GM23338 (cell line): ENCODE measurements around the gene APOBEC3B.

Source experiments
- CREB1 ChIP-seq: fragments of 250-450 bp; sonication (Bioruptor Pico); IDR thresholded peaks from 2 replicates; pipeline ENCODE4 v1.5.0; 2020; ENCODE audit warnings: low read depth, mild to moderate bottlenecking, moderate library complexity
- ETS1 ChIP-seq: IDR thresholded peaks from 2 replicates; pipeline ENCODE4 v1.6.1; 2016; ENCODE audit warnings: antibody characterized with exemption
- EZH2 ChIP-seq: fragments of 200-600 bp; sonication (generic); IDR thresholded peaks from one replicate; pipeline ENCODE4 v1.8.0; 2017; ENCODE audit warnings: antibody characterized with exemption, mild to moderate bottlenecking, low read depth; ENCODE audit not compliant: unreplicated experiment
- EZH2phosphoT487 ChIP-seq: fragments of 200-600 bp; sonication (generic); IDR thresholded peaks from one replicate; pipeline ENCODE4 v1.8.1; 2018; ENCODE audit warnings: antibody characterized with exemption; ENCODE audit not compliant: unreplicated experiment
- JUNB ChIP-seq: IDR thresholded peaks from one replicate; pipeline ENCODE4 v1.6.1; 2016; ENCODE audit warnings: antibody characterized with exemption; ENCODE audit not compliant: unreplicated experiment
- NANOG ChIP-seq: IDR thresholded peaks from 2 replicates; pipeline ENCODE4 v1.6.1; 2016; ENCODE audit warnings: antibody characterized with exemption, borderline replicate concordance
- POLR2AphosphoS5 ChIP-seq: IDR thresholded peaks from 2 replicates; pipeline ENCODE4 v1.6.1; 2016; ENCODE audit warnings: antibody characterized with exemption, low read depth
- STAT1 ChIP-seq: IDR thresholded peaks from one replicate; pipeline ENCODE4 v1.6.1; 2016; ENCODE audit warnings: antibody characterized with exemption; ENCODE audit not compliant: unreplicated experiment
- ZNF114 ChIP-seq: fragments of 250-450 bp; sonication (Bioruptor Pico); IDR thresholded peaks from 2 replicates; pipeline ENCODE4 v1.5.0; 2020; ENCODE audit warnings: mild to moderate bottlenecking, moderate library complexity
- ZNF331 ChIP-seq: fragments of 250-450 bp; sonication (Bioruptor Pico); IDR thresholded peaks from 2 replicates; pipeline ENCODE4 v1.5.0; 2020; ENCODE audit warnings: low read depth, mild to moderate bottlenecking, moderate library complexity
- TF ChIP-seq, protein P1 (sequence below): IDR thresholded peaks from one replicate; pipeline ENCODE4 v1.6.1; 2018; ENCODE audit warnings: antibody characterized with exemption; ENCODE audit not compliant: unreplicated experiment
- TF ChIP-seq, protein P2 (sequence below), 2 experiments: fragments of 200-600 bp in 1 of 2; sonication (generic) in 1 of 2; conservative IDR thresholded peaks; 2 replicates each; pipeline versions ENCODE4 v1.5.1 to v1.6.1; 2016 to 2017; ENCODE audit warnings: antibody characterized with exemption in 2 of 2, low read depth in 2 of 2, mild to moderate bottlenecking in 2 of 2, moderate library complexity in 1 of 2
- TF ChIP-seq, protein P3 (sequence below): fragments of 250-450 bp; sonication (Bioruptor Pico); IDR thresholded peaks from 2 replicates; pipeline ENCODE4 v1.5.0; 2020; ENCODE audit warnings: mild to moderate bottlenecking, moderate library complexity

- TF ChIP-seq CREB1 (CRISPR knock-in tag) (no peak), POLR2AphosphoS5 (no peak), EZH2 (no peak), ZNF114 (CRISPR knock-in tag) (no peak), EZH2phosphoT487 (no peak), ETS1 (no peak), STAT1 (no peak), JUNB (no peak), NANOG (no peak), ZNF331 (no peak)
- TF ChIP-seq, protein P1, sequence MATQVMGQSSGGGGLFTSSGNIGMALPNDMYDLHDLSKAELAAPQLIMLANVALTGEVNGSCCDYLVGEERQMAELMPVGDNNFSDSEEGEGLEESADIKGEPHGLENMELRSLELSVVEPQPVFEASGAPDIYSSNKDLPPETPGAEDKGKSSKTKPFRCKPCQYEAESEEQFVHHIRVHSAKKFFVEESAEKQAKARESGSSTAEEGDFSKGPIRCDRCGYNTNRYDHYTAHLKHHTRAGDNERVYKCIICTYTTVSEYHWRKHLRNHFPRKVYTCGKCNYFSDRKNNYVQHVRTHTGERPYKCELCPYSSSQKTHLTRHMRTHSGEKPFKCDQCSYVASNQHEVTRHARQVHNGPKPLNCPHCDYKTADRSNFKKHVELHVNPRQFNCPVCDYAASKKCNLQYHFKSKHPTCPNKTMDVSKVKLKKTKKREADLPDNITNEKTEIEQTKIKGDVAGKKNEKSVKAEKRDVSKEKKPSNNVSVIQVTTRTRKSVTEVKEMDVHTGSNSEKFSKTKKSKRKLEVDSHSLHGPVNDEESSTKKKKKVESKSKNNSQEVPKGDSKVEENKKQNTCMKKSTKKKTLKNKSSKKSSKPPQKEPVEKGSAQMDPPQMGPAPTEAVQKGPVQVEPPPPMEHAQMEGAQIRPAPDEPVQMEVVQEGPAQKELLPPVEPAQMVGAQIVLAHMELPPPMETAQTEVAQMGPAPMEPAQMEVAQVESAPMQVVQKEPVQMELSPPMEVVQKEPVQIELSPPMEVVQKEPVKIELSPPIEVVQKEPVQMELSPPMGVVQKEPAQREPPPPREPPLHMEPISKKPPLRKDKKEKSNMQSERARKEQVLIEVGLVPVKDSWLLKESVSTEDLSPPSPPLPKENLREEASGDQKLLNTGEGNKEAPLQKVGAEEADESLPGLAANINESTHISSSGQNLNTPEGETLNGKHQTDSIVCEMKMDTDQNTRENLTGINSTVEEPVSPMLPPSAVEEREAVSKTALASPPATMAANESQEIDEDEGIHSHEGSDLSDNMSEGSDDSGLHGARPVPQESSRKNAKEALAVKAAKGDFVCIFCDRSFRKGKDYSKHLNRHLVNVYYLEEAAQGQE: no peak
- TF ChIP-seq, protein P2, sequence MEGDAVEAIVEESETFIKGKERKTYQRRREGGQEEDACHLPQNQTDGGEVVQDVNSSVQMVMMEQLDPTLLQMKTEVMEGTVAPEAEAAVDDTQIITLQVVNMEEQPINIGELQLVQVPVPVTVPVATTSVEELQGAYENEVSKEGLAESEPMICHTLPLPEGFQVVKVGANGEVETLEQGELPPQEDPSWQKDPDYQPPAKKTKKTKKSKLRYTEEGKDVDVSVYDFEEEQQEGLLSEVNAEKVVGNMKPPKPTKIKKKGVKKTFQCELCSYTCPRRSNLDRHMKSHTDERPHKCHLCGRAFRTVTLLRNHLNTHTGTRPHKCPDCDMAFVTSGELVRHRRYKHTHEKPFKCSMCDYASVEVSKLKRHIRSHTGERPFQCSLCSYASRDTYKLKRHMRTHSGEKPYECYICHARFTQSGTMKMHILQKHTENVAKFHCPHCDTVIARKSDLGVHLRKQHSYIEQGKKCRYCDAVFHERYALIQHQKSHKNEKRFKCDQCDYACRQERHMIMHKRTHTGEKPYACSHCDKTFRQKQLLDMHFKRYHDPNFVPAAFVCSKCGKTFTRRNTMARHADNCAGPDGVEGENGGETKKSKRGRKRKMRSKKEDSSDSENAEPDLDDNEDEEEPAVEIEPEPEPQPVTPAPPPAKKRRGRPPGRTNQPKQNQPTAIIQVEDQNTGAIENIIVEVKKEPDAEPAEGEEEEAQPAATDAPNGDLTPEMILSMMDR (conservative IDR thresholded peaks at IDR 0.05; ENCODE audit: low read depth in 2 of 2): no peak
- TF ChIP-seq, protein P3, sequence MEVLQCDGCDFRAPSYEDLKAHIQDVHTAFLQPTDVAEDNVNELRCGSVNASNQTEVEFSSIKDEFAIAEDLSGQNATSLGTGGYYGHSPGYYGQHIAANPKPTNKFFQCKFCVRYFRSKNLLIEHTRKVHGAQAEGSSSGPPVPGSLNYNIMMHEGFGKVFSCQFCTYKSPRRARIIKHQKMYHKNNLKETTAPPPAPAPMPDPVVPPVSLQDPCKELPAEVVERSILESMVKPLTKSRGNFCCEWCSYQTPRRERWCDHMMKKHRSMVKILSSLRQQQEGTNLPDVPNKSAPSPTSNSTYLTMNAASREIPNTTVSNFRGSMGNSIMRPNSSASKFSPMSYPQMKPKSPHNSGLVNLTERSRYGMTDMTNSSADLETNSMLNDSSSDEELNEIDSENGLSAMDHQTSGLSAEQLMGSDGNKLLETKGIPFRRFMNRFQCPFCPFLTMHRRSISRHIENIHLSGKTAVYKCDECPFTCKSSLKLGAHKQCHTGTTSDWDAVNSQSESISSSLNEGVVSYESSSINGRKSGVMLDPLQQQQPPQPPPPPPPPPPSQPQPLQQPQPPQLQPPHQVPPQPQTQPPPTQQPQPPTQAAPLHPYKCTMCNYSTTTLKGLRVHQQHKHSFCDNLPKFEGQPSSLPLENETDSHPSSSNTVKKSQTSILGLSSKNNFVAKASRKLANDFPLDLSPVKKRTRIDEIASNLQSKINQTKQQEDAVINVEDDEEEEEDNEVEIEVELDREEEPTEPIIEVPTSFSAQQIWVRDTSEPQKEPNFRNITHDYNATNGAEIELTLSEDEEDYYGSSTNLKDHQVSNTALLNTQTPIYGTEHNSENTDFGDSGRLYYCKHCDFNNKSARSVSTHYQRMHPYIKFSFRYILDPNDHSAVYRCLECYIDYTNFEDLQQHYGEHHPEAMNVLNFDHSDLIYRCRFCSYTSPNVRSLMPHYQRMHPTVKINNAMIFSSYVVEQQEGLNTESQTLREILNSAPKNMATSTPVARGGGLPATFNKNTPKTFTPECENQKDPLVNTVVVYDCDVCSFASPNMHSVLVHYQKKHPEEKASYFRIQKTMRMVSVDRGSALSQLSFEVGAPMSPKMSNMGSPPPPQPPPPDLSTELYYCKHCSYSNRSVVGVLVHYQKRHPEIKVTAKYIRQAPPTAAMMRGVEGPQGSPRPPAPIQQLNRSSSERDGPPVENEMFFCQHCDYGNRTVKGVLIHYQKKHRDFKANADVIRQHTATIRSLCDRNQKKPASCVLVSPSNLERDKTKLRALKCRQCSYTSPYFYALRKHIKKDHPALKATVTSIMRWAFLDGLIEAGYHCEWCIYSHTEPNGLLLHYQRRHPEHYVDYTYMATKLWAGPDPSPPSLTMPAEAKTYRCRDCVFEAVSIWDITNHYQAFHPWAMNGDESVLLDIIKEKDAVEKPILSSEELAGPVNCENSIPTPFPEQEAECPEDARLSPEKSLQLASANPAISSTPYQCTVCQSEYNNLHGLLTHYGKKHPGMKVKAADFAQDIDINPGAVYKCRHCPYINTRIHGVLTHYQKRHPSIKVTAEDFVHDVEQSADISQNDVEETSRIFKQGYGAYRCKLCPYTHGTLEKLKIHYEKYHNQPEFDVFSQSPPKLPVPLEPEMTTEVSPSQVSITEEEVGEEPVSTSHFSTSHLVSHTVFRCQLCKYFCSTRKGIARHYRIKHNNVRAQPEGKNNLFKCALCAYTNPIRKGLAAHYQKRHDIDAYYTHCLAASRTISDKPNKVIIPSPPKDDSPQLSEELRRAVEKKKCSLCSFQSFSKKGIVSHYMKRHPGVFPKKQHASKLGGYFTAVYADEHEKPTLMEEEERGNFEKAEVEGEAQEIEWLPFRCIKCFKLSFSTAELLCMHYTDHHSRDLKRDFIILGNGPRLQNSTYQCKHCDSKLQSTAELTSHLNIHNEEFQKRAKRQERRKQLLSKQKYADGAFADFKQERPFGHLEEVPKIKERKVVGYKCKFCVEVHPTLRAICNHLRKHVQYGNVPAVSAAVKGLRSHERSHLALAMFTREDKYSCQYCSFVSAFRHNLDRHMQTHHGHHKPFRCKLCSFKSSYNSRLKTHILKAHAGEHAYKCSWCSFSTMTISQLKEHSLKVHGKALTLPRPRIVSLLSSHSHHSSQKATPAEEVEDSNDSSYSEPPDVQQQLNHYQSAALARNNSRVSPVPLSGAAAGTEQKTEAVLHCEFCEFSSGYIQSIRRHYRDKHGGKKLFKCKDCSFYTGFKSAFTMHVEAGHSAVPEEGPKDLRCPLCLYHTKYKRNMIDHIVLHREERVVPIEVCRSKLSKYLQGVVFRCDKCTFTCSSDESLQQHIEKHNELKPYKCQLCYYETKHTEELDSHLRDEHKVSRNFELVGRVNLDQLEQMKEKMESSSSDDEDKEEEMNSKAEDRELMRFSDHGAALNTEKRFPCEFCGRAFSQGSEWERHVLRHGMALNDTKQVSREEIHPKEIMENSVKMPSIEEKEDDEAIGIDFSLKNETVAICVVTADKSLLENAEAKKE (CRISPR knock-in tag): no peak
These were observed 25.6 kb upstream of the APOBEC3B start for GRCh38 chr22:38956551-38956950.
